CD14-positive monocyte (primary cell): ENCODE data around the gene AP4E1. TPM values are rescaled to one million over a fixed set of nuclear protein-coding genes. Genes with fewer than 3 reads are reported as not detected.

ENCODE experiments used
- DNase-seq, 3 donors: peaks; one replicate each; pipeline ENCODE4 v3.0.0-alpha.2; 2011 to 2022
- H2AFZ ChIP-seq: 2 replicates; pipeline ENCODE4 v1.6.0; 2012; ENCODE audit warnings: mild to moderate bottlenecking, low read depth, low read length, inconsistent platforms; ENCODE audit not compliant: insufficient read depth, poor library complexity, severe bottlenecking
- H3K27ac ChIP-seq, 2 donors: 1 replicate in 1 of 2; 2 replicates in 1 of 2; pipeline ENCODE4 v1.5.1; 2012 to 2013; ENCODE audit warnings: low read length in 2 of 2, control low read depth in 1 of 2, inconsistent platforms in 1 of 2, low read depth in 1 of 2, mild to moderate bottlenecking in 1 of 2
- H3K27me3 ChIP-seq, 2 donors: one replicate each; pipeline versions ENCODE4 v1.6.0 to v1.6.1; 2011 to 2013; ENCODE audit warnings: low read length in 2 of 2; ENCODE audit not compliant: control insufficient read depth in 2 of 2, insufficient read depth in 2 of 2
- H3K36me3 ChIP-seq, 2 donors: replicated peaks in 1 of 2; 1 replicate in 1 of 2; 2 replicates in 1 of 2; pipeline versions ENCODE4 v1.5.1 to v1.6.1; 2012 to 2013; ENCODE audit warnings: low read length in 2 of 2, control low read depth in 1 of 2, inconsistent platforms in 1 of 2, mild to moderate bottlenecking in 1 of 2; ENCODE audit not compliant: insufficient read depth in 2 of 2, control insufficient read depth in 1 of 2
- H3K4me1 ChIP-seq, 2 donors: 1 replicate in 1 of 2; 2 replicates in 1 of 2; pipeline versions ENCODE4 v1.5.1 to v1.6.1; 2012 to 2013; ENCODE audit warnings: low read length in 2 of 2, control low read depth in 1 of 2, inconsistent platforms in 1 of 2, mild to moderate bottlenecking in 1 of 2, moderate library complexity in 1 of 2; ENCODE audit not compliant: insufficient read depth in 2 of 2, control insufficient read depth in 1 of 2
- H3K4me2 ChIP-seq: replicated peaks from 2 replicates; pipeline ENCODE3; 2012; ENCODE audit warnings: low read length, moderate library complexity, mild to moderate bottlenecking; ENCODE audit not compliant: poor library complexity, severe bottlenecking; ENCODE audit errors: extremely low read depth
- H3K4me3 ChIP-seq, 3 experiments: fragments of 200-600 bp in 1 of 3; sonication (generic) in 1 of 3; replicated peaks in 1 of 3; 1 replicate in 2 of 3; 2 replicates in 1 of 3; pipeline ENCODE4 v1.5.1; 2011 to 2013; ENCODE audit warnings: low read length in 3 of 3, mild to moderate bottlenecking in 3 of 3, control low read depth in 2 of 3, low read depth in 2 of 3, inconsistent platforms in 1 of 3, moderate library complexity in 1 of 3
- H3K79me2 ChIP-seq: 2 replicates; pipeline ENCODE4 v1.6.0; 2012; ENCODE audit warnings: mild to moderate bottlenecking, control low read depth, inconsistent platforms, low read length, moderate library complexity; ENCODE audit not compliant: insufficient read depth
- H3K9ac ChIP-seq: 2 replicates; pipeline ENCODE4 v1.6.0; 2017; ENCODE audit warnings: low read length, mild to moderate bottlenecking; ENCODE audit not compliant: insufficient read depth, poor library complexity, severe bottlenecking
- H3K9me3 ChIP-seq, 2 donors: replicated peaks in 1 of 2; 1 replicate in 1 of 2; 2 replicates in 1 of 2; pipeline versions ENCODE4 v1.5.1 to v1.6.1; 2012 to 2013; ENCODE audit warnings: low read length in 2 of 2, control low read depth in 1 of 2; ENCODE audit not compliant: control insufficient read depth in 1 of 2, insufficient read depth in 1 of 2
- H4K20me1 ChIP-seq: 2 replicates; pipeline ENCODE4 v1.6.0; 2012; ENCODE audit warnings: mild to moderate bottlenecking, low read length, control low read depth, moderate library complexity; ENCODE audit not compliant: insufficient read depth
- H3K27ac Mint-ChIP-seq, 7 donors: one replicate each; pipeline ENCODE4 v1.8.0; 2020; ENCODE audit warnings: mild to moderate bottlenecking in 7 of 7, mixed read lengths in 7 of 7, moderate library complexity in 6 of 7, inconsistent platforms in 2 of 7
- H3K27me3 Mint-ChIP-seq, 3 donors: one replicate each; pipeline ENCODE4 v1.8.0; 2021 to 2022; ENCODE audit warnings: low read depth in 3 of 3, mild to moderate bottlenecking in 3 of 3, mixed read lengths in 3 of 3, moderate library complexity in 3 of 3, inconsistent platforms in 1 of 3
- H3K36me3 Mint-ChIP-seq, 2 donors: one replicate each; pipeline ENCODE4 v1.8.0; 2020; ENCODE audit warnings: mixed read lengths in 2 of 2, inconsistent platforms in 1 of 2, mild to moderate bottlenecking in 1 of 2
- H3K4me1 Mint-ChIP-seq: one replicate; pipeline ENCODE4 v1.8.0; 2020; ENCODE audit warnings: mild to moderate bottlenecking, mixed read lengths
- H3K4me3 Mint-ChIP-seq, 2 donors: one replicate each; pipeline ENCODE4 v1.8.0; 2020; ENCODE audit warnings: mild to moderate bottlenecking in 2 of 2, mixed read lengths in 2 of 2, moderate library complexity in 1 of 2
- H3K9me3 Mint-ChIP-seq, 7 donors: one replicate each; pipeline ENCODE4 v1.8.0; 2020 to 2022; ENCODE audit warnings: mixed read lengths in 7 of 7, mild to moderate bottlenecking in 6 of 7, moderate library complexity in 6 of 7, inconsistent platforms in 2 of 7
- CTCF ChIP-seq: fragments of 200-600 bp; IDR thresholded peaks from one replicate; pipeline ENCODE4 v1.8.0; 2022; ENCODE audit warnings: antibody characterized with exemption, mild to moderate bottlenecking
- WGBS: methylation state at CpG from one replicate; pipeline ENCODE4 v1.1.5; 2013; ENCODE audit warnings: missing lambda C conversion rate; ENCODE audit not compliant: insufficient coverage; 5-methylcytosine and 5-hydroxymethylcytosine counted together
- intact Hi-C, 2 donors: fragments of 100-400 bp; cut with micrococcal nuclease; formaldehyde crosslinking; loops; one replicate each; pipeline versions ENCODE4 v1.15.0 to v1.15.1; 2023
- polyA plus RNA-seq, 3 donors: library from polyadenylated mRNA; depleted of rRNA in 1 of 3; unstranded in 2 of 3; stranded (reverse) in 1 of 3; fragments of 300-500 nt in 2 of 3; fragments of >200 nt in 1 of 3; fragmentation: Illumina TruSeq in 2 of 3; gene quantifications; 1 replicate in 2 of 3; 2 replicates in 1 of 3; pipeline ENCODE4 v1.2.3, GENCODE V29; 2012 to 2021

Gene AP4E1
- polyA plus RNA-seq, 3 donors, result 4.1 to 7.7 (median 5.3) TPM

DNA sequence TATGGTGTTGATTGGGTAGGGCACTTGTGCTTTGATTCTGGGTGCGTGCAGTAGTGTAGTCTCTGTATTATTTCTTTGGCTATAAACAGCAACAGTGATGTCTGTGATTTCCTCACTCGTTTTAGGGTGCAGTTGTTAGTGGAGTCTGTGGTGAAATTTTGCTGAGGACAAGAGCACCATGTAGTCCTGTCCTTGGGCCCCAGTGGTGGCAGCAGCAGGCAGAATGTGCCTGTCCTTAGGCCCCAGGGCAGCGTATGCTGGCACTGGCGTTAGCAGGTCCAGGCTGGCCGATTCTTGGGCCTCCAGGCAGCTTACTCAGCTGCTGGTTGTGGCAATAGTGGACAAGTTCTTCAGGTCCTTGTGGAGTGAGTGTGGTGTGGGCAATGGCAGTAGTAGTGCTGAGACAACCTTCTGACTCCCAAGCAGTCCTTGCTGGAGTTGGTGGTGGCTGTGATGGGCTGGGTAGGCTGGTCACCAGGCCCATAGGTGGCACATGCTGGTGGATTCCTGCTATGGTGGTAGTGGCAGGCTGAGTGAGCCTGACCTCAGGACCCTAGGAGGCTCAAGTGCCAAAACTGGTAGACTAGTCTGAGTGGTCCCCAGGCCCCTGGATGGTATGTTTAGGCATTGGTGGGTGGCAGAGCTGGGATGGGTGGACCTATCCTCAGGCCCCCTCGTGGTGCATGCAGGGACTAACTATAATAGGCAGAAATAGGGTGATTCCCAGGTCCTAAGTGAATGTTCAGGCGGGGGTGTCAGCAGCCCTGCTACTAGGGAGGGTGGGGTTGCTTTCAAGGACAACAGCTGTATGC, 129.9 kb downstream of the AP4E1 start:
- no peaks in the 10 kb centered on the region for H3K36me3 Mint-ChIP-seq

DNA sequence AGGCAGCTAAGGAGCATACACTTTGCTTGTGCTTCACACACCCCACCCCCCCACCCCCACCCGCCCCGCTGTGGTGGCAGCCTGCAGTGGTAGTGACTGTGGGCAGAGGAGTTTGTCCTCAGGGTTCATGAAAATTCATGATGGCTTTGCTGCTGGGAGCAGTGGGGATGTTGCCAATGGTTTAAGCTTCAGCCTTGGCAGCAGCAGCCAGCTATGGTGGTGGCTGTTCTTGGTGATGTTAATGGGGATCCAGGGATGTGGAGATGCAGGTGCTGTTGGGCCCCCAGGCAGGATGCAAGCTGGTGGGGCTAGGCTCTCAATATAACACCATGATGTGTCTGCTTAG, 130.5 kb downstream of the AP4E1 start:
- H3K4me1 Mint-ChIP-seq, result no peaks in the 10 kb centered on the region
- peaks cover 0 to 5% (median 3%) of the 10 kb centered on the region in 7 donors for H3K9me3 Mint-ChIP-seq
- H2AFZ ChIP-seq, result no peak overlapping the region
- DNase-seq, result no peak
- no CpG with 5 or more reads among the region's 2 CpGs for WGBS
- no peak overlapping the region for H3K27ac ChIP-seq
- no peaks in the 10 kb centered on the region for H4K20me1 ChIP-seq
- peaks cover 2 to 6% (median 4%) of the 10 kb centered on the region in 3 donors for H3K27me3 Mint-ChIP-seq
- no peak overlapping the region for H3K4me3 Mint-ChIP-seq
- no peak overlapping the region for H3K4me3 ChIP-seq
- no peak overlapping the region for H3K4me2 ChIP-seq
- no peaks in the 10 kb centered on the region for H3K36me3 ChIP-seq
- no peak overlapping the region for H3K27ac Mint-ChIP-seq
- no peak overlapping the region for H3K9ac ChIP-seq
- no peaks in the 10 kb centered on the region for H3K27me3 ChIP-seq
- H3K36me3 Mint-ChIP-seq, result no peaks in the 10 kb centered on the region
- H3K4me1 ChIP-seq, result no peaks in the 10 kb centered on the region
- no peak for TF ChIP-seq CTCF
- H3K79me2 ChIP-seq, result no peaks in the 10 kb centered on the region
- intact Hi-C loops, result no loop called here
- H3K9me3 ChIP-seq, result no peaks in the 10 kb centered on the region

More for the DNA sequence above, 129.9 kb downstream of the AP4E1 start:
- H3K27ac Mint-ChIP-seq, result no peak overlapping the region
- intact Hi-C loops, result no loop called here
- Histone ChIP-seq H3K36me3 (no peaks in the 10 kb centered on the region), H3K79me2 (no peaks in the 10 kb centered on the region), H2AFZ (no peak overlapping the region), H3K4me2 (no peak overlapping the region), H3K4me1 (no peaks in the 10 kb centered on the region), H4K20me1 (no peaks in the 10 kb centered on the region), H3K4me3 (no peak overlapping the region), H3K9me3 (no peaks in the 10 kb centered on the region), H3K27ac (no peak overlapping the region), H3K9ac (no peak overlapping the region), H3K27me3 (no peaks in the 10 kb centered on the region)
- no peak for TF ChIP-seq CTCF
- no peak overlapping the region for H3K4me3 Mint-ChIP-seq
- DNase-seq, result no peak
- 93% methylated on average over 5 of the region's 7 CpGs for WGBS
- peaks cover 2 to 4% (median 4%) of the 10 kb centered on the region in 3 donors for H3K27me3 Mint-ChIP-seq
- H3K9me3 Mint-ChIP-seq, result peaks cover 0 to 5% (median 3%) of the 10 kb centered on the region in 7 donors
- no peaks in the 10 kb centered on the region for H3K4me1 Mint-ChIP-seq
